ENCODE results near the gene DIDO1. TPM values are rescaled to one million over a fixed set of nuclear protein-coding genes. Genes with fewer than 3 reads are reported as not detected.

The DIDO1 gene
- total RNA-seq, 1 experiment from 2014 or later: 85.9 TPM

- no peak overlapping the region for H3K4me2 ChIP-seq (ENCODE audit: insufficient read depth, insufficient read length, low read length)
- no peaks in the 10 kb centered on the region; the same call in 1 of the 2 replicates for H3K4me1 ChIP-seq (ENCODE audit: insufficient read depth, low read length)
These were observed 66.6 kb downstream of the DIDO1 start for GRCh38 chr20:62859721-62860120.

More at GRCh38 chr20:62859721-62860120, 66.6 kb downstream of the DIDO1 start:
- H3K27ac ChIP-seq (ENCODE audit: insufficient read length, low read depth, low read length): no peak overlapping the region
- no peak overlapping the region for H3K4ac ChIP-seq (ENCODE audit: low read depth, low read length)
- H3K27me3 Mint-ChIP-seq (ENCODE audit: low read depth): peaks cover 6% of the 10 kb centered on the region
- no peak overlapping the region for H2AK5ac ChIP-seq (ENCODE audit: insufficient read length, low read length)
- H3K23ac ChIP-seq (ENCODE audit: insufficient read length, low read depth, low read length): no peak overlapping the region
- no peak overlapping the region for H3K18ac ChIP-seq (ENCODE audit: insufficient read length, low read depth, low read length)
- peaks cover 21 to 29% of the 10 kb centered on the region in 2 experiments for H3K4me1 Mint-ChIP-seq
- no peaks in the 10 kb centered on the region for H3K79me1 ChIP-seq (ENCODE audit: insufficient read depth, low read depth, low read length, poor library complexity, severe bottlenecking)
- H2BK120ac ChIP-seq (ENCODE audit: low read depth, low read length, poor library complexity, severe bottlenecking): no peak overlapping the region
- H2BK20ac ChIP-seq (ENCODE audit: low read depth, low read length, poor library complexity, severe bottlenecking): no peak overlapping the region
- no peaks in the 10 kb centered on the region for H3K9me3 ChIP-seq (ENCODE audit: control insufficient read depth, low read depth, low read length)
- no peak overlapping the region for H2BK15ac ChIP-seq (ENCODE audit: low read depth, low read length)
- no peak overlapping the region for H3K27ac Mint-ChIP-seq
- H3K79me2 ChIP-seq (ENCODE audit: insufficient read depth, low read length): no peaks in the 10 kb centered on the region
- H3T11ph ChIP-seq (ENCODE audit: low read length): no peak overlapping the region
- H4K8ac ChIP-seq (replicated peaks; ENCODE audit: insufficient read length, low read depth, low read length): no peak overlapping the region
- H3K9me3 Mint-ChIP-seq: peaks cover 6 to 9% of the 10 kb centered on the region in 2 experiments
- H4K5ac ChIP-seq (ENCODE audit: insufficient read length, low read depth, low read length): no peak overlapping the region
- no peaks in the 10 kb centered on the region for H3K27me3 ChIP-seq (ENCODE audit: insufficient read depth, low read length)
- H3K4me3 Mint-ChIP-seq: peak overlapping the region; percentile 68 to 77
- H2BK12ac ChIP-seq (ENCODE audit: insufficient read length, low read depth, low read length): no peak overlapping the region
- no peak overlapping the region for H3K9ac ChIP-seq (ENCODE audit: extremely low read depth, insufficient read length, low read length)
- H3K14ac ChIP-seq (ENCODE audit: insufficient read depth, low read length): no peak overlapping the region
- H2BK5ac ChIP-seq (ENCODE audit: insufficient read length, low read length): no peak overlapping the region
- H3K23me2 ChIP-seq (ENCODE audit: insufficient read length, low read depth, low read length, poor library complexity, severe bottlenecking): peaks cover 3% of the 10 kb centered on the region
- no peak overlapping the region for H4K91ac ChIP-seq (ENCODE audit: insufficient read length, low read depth, low read length)
- no peak overlapping the region for H3K56ac ChIP-seq (ENCODE audit: insufficient read length, low read depth, low read length)
- no CpG with 5 or more reads among the region's 12 CpGs for WGBS (ENCODE audit: extremely low coverage, insufficient read length, low lambda C conversion rate)
- TF ChIP-seq CTCF (conservative IDR thresholded peaks at IDR 0.05): no peak
- H3K36me3 Mint-ChIP-seq (ENCODE audit: insufficient read depth in 1 of 3, low read depth in 3 of 3): peaks cover 12 to 29% (median 20%) of the 10 kb centered on the region in 3 experiments; a peak in 6 of 7 replicates
- H4K20me1 ChIP-seq (ENCODE audit: control insufficient read depth, insufficient read depth, insufficient read length): peaks cover 2% of the 10 kb centered on the region
- H2AFZ ChIP-seq (ENCODE audit: low read length): no peak overlapping the region
- DNase-seq: no peak
